Caco-2 (cell line): ENCODE data around the gene LCTL. TPM values are rescaled to one million over a fixed set of nuclear protein-coding genes. Genes with fewer than 3 reads are reported as not detected.
"Not testable (repeated sequence)": the region's sequence is repeated elsewhere in the genome, so short reads cannot be mapped to it uniquely, and the experiment has no call there.

ENCODE experiments used
- BruUV-seq: library from RNA; stranded (reverse); fragments of 400-500 nt; replicated peaks from 2 replicates; lab custom pipeline; 2021; lab: Mats Ljungman, UMichigan
- CTCF ChIA-PET: fragments of 300-600 bp; sonication (Branson Sonifier 250); formaldehyde crosslinking; loops from one replicate; lab custom pipeline; 2022; ENCODE audit warnings: antibody characterized with exemption; lab: Charles Lee
- POLR2A ChIA-PET: fragments of 300-600 bp; sonication (Branson Sonifier 250); formaldehyde crosslinking; loops from one replicate; lab custom pipeline; 2022; ENCODE audit warnings: antibody characterized with exemption; lab: Charles Lee
- DNase-seq, 2 experiments: peaks; one replicate each; pipeline versions ENCODE4 v3.0.0 to v3.0.0-alpha.2; 2020 to 2022
- H3K27me3 ChIP-seq: replicated peaks from 2 replicates; pipeline ENCODE4 v1.6.0; 2011; ENCODE audit warnings: low read length; ENCODE audit not compliant: control insufficient read depth, insufficient read depth
- H3K36me3 ChIP-seq: 2 replicates; pipeline ENCODE4 v1.5.1; 2011; ENCODE audit warnings: low read length; ENCODE audit not compliant: control insufficient read depth, insufficient read depth
- H3K4me1 ChIP-seq: fragments of 250-450 bp; sonication (Bioruptor Pico); 2 replicates; pipeline ENCODE4 v1.5.1; 2020; ENCODE audit warnings: mild to moderate bottlenecking
- H3K4me3 ChIP-seq: 2 replicates; pipeline ENCODE4 v1.5.1; 2011; ENCODE audit warnings: low read depth, mild to moderate bottlenecking, control low read depth, low read length
- H3K9me3 ChIP-seq: fragments of 250-450 bp; sonication (Bioruptor Pico); 2 replicates; pipeline ENCODE4 v1.5.1; 2020; ENCODE audit warnings: mild to moderate bottlenecking, moderate library complexity
- H3K27ac Mint-ChIP-seq: one replicate; pipeline ENCODE4 v1.8.0; 2022; ENCODE audit warnings: mixed read lengths; ENCODE audit not compliant: unreplicated experiment
- H3K27me3 Mint-ChIP-seq: one replicate; pipeline ENCODE4 v1.8.0; 2022; ENCODE audit warnings: mixed read lengths; ENCODE audit not compliant: insufficient read depth, unreplicated experiment
- H3K36me3 Mint-ChIP-seq: one replicate; pipeline ENCODE4 v1.8.0; 2022; ENCODE audit warnings: mild to moderate bottlenecking, mixed read lengths; ENCODE audit not compliant: insufficient read depth, unreplicated experiment
- H3K4me1 Mint-ChIP-seq: one replicate; pipeline ENCODE4 v1.8.0; 2022; ENCODE audit warnings: low read depth, mixed read lengths; ENCODE audit not compliant: unreplicated experiment
- H3K4me3 Mint-ChIP-seq: one replicate; pipeline ENCODE4 v1.8.0; 2022; ENCODE audit warnings: mild to moderate bottlenecking, moderate library complexity, mixed read lengths; ENCODE audit not compliant: unreplicated experiment
- H3K9me3 Mint-ChIP-seq: one replicate; pipeline ENCODE4 v1.8.0; 2022; ENCODE audit warnings: mixed read lengths; ENCODE audit not compliant: unreplicated experiment
- CTCF ChIP-seq, 2 experiments: fragments of 200-600 bp in 1 of 2; IDR thresholded peaks; 1 replicate in 1 of 2; 2 replicates in 1 of 2; pipeline versions ENCODE4 v1.5.1 to v1.8.0; 2011 to 2022; ENCODE audit warnings: antibody characterized with exemption in 1 of 2, control low read depth in 1 of 2, inconsistent platforms in 1 of 2, low read depth in 1 of 2, low read length in 1 of 2, mild to moderate bottlenecking in 1 of 2, moderate library complexity in 1 of 2; ENCODE audit not compliant: insufficient read depth in 1 of 2, severe bottlenecking in 1 of 2, unreplicated experiment in 1 of 2
- intact Hi-C: fragments of 100-400 bp; cut with micrococcal nuclease; formaldehyde crosslinking; loops from one replicate; pipeline ENCODE4 v1.10.0; 2022; ENCODE audit not compliant: unreplicated experiment
- total RNA-seq: library from RNA; stranded (reverse); gene quantifications from 2 replicates; pipeline ENCODE4 v1.2.3, GENCODE V29; 2022

The LCTL gene
- total RNA-seq, 1 experiment from 2014 or later: not detected

- TSS peak; percentile 63 for BruUV-seq
- H3K4me1 ChIP-seq: peaks cover 6% of the 10 kb centered on the region; the same call in 1 of the 2 replicates
- intact Hi-C loops: loop anchor here (2.0 kb wide), 1 partner anchor 147 kb away; the partner anchor contains the start of gene TIPIN
Observed at GRCh38 chr15:66503780-66504562, 61.8 kb downstream of the LCTL start.

DNA sequence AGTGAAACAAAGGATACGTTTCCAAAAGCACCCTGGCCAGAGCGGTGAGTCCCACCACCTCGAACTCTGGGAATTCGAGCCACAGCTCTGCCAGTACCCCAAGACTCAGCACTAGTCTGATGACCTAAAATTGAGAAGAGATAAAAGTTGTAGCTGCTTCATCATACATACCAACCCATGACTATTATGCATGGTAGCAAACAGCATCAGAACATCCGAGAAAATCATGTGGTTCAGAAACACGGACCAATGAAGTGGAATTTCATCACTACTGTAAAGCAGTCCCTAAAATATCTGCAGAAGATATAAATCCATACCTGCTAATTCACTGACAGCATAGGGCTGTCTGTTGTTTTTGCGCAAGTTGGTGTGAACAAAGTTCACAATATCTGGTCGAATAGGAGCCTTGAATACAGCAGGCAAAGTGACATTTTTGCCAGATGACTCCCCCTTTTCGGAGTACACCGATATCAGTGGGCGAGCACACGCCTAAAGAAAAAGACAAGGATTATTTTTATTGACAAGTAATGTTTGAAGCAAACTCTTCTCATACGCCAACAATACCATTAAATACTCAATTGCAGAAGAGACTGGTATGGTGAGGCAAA is 62.7 kb downstream of the LCTL start:
- peaks cover 74% of the 10 kb centered on the region for H3K36me3 Mint-ChIP-seq
- CTCF ChIA-PET, H3K27me3 Mint-ChIP-seq, H3K27me3 ChIP-seq, POLR2A ChIA-PET, H3K9me3 ChIP-seq, intact Hi-C loops, H3K9me3 Mint-ChIP-seq, H3K36me3 ChIP-seq, DNase-seq, H3K4me1 ChIP-seq, BruUV-seq: not testable (repeated sequence)
- H3K4me3 ChIP-seq: peak overlapping the region; percentile 68
- H3K4me1 Mint-ChIP-seq: peaks cover 15% of the 10 kb centered on the region
- peak overlapping the region; percentile 96 for H3K4me3 Mint-ChIP-seq
- H3K27ac Mint-ChIP-seq: peak overlapping the region; percentile 100

More at GRCh38 chr15:66503780-66504562, 61.8 kb downstream of the LCTL start:
- no peak for DNase-seq
- POLR2A ChIA-PET: no interaction called here
- Mint-ChIP-seq H3K9me3 (no peaks in the 10 kb centered on the region), H3K36me3 (peaks cover 66% of the 10 kb centered on the region), H3K4me1 (peaks cover 15% of the 10 kb centered on the region), H3K4me3 (peak overlapping the region; percentile 96), H3K27ac (peak overlapping the region; percentile 100), H3K27me3 (no peaks in the 10 kb centered on the region)
- no peak for TF ChIP-seq CTCF (IDR thresholded peaks at IDR 0.05; ENCODE audit: insufficient read depth in 1 of 2, low read depth in 1 of 2, low read length in 1 of 2, severe bottlenecking in 1 of 2, unreplicated experiment in 1 of 2)
- H3K27me3 ChIP-seq: no peaks in the 10 kb centered on the region
- peaks cover 2% of the 10 kb centered on the region for H3K36me3 ChIP-seq
- no peaks in the 10 kb centered on the region for H3K9me3 ChIP-seq
- CTCF ChIA-PET: no interaction called here
- peak overlapping the region; percentile 68 for H3K4me3 ChIP-seq

GRCh38 chr15:66502491-66502890 is 63.3 kb downstream of the LCTL start:
- H3K27ac Mint-ChIP-seq: no peak overlapping the region
- POLR2A ChIA-PET: interaction anchor here (0.6 kb wide), 1 partner anchor 208 kb away, joined by 3 read pairs; no protein-coding TSS in a partner anchor
- peaks cover 81% of the 10 kb centered on the region for H3K36me3 Mint-ChIP-seq
- H3K4me3 Mint-ChIP-seq: peak overlapping the region; percentile 96
- intact Hi-C loops: no loop called here
- peaks cover 15% of the 10 kb centered on the region for H3K4me1 Mint-ChIP-seq
- peaks cover 6% of the 10 kb centered on the region; the same call in 1 of the 2 replicates for H3K4me1 ChIP-seq
- CTCF ChIA-PET: no interaction called here
- no peak for TF ChIP-seq CTCF (IDR thresholded peaks at IDR 0.05; ENCODE audit: insufficient read depth in 1 of 2, low read depth in 1 of 2, low read length in 1 of 2, severe bottlenecking in 1 of 2, unreplicated experiment in 1 of 2)
- no peak for DNase-seq
- peaks cover 2% of the 10 kb centered on the region for H3K36me3 ChIP-seq
- H3K27me3 Mint-ChIP-seq: no peaks in the 10 kb centered on the region
- no peaks in the 10 kb centered on the region for H3K9me3 Mint-ChIP-seq
- H3K27me3 ChIP-seq: no peaks in the 10 kb centered on the region
- H3K9me3 ChIP-seq: no peaks in the 10 kb centered on the region
- no TSS peak for BruUV-seq
- H3K4me3 ChIP-seq: no peak overlapping the region

GRCh38 chr15:66500346-66500745 is 65.5 kb downstream of the LCTL start:
- DNase-seq, H3K27ac Mint-ChIP-seq, H3K36me3 ChIP-seq, POLR2A ChIA-PET, H3K4me3 Mint-ChIP-seq, BruUV-seq, H3K27me3 ChIP-seq, CTCF ChIA-PET, H3K9me3 ChIP-seq, H3K9me3 Mint-ChIP-seq, H3K4me3 ChIP-seq, intact Hi-C loops, H3K27me3 Mint-ChIP-seq: not testable (repeated sequence)
- H3K4me1 ChIP-seq: peaks cover 10% of the 10 kb centered on the region
- H3K36me3 Mint-ChIP-seq: peaks cover 94% of the 10 kb centered on the region
- H3K4me1 Mint-ChIP-seq: peaks cover 18% of the 10 kb centered on the region
